CMK (cell line): Measurements from ENCODE around the gene HIC2.
"Not testable (repeated sequence)": the region's sequence is repeated elsewhere in the genome, so short reads cannot be mapped to it uniquely, and the experiment has no call there.

ENCODE experiments used
- DNase-seq: peaks from one replicate; pipeline ENCODE4 v3.0.0-alpha.2; 2010; ENCODE audit warnings: low read depth

Gene HIC2

GRCh38 chr22:21450858-21451353 is 33.7 kb downstream of the HIC2 start:
- DNase-seq: no peak

GRCh38 chr22:21451545-21452520 is 34.7 kb downstream of the HIC2 start:
- DNase-seq: no peak

- not testable (repeated sequence) for DNase-seq
Observed at GRCh38 chr22:21452666-21453065, 35.5 kb downstream of the HIC2 start.

- not testable (repeated sequence) for DNase-seq
Observed at GRCh38 chr22:21454998-21455333, 37.8 kb downstream of the HIC2 start.

- DNase-seq: no peak
Observed at GRCh38 chr22:21455334-21456089, 38.3 kb downstream of the HIC2 start.

DNA sequence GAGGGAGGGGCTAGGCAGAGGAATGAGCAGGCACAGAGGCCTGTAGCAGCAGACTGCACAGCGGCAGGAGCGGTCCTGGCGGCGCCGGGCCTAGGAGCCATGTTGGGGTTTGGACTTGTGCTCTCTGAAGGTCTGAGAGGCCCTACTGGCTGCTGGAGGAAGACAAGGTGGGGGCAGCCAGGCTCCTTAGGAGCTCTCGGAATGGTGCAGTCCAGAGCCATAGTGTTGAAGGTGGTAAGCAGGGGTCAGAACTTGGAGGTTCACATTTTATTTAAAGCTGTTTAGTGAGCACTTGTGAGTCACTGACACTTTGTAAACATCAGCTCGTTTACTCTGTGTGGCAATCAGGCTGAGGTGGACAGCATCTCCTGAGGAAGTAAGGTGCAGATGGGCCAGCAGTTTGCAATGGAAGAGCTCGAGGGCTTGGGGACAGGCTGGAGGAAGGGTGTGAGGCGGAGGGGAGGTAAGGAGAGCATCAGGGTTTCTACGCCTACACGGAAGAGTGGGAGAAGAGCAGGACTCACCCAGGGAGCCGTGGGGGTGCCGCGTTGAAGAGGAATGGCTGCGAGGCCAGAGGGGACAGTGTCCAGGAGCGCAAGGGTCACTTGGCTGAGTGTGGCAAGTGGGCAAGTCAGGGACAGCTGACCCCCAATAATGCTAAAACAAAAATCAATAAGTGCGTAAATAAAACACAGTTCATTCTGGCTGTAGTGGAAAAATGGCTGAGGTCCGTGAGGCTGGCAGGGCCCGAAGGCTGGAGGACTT is 40.0 kb downstream of the HIC2 start:
- no peak for DNase-seq

GRCh38 chr22:21462672-21463071 is 45.5 kb downstream of the HIC2 start:
- DNase-seq: not testable (repeated sequence)

DNA sequence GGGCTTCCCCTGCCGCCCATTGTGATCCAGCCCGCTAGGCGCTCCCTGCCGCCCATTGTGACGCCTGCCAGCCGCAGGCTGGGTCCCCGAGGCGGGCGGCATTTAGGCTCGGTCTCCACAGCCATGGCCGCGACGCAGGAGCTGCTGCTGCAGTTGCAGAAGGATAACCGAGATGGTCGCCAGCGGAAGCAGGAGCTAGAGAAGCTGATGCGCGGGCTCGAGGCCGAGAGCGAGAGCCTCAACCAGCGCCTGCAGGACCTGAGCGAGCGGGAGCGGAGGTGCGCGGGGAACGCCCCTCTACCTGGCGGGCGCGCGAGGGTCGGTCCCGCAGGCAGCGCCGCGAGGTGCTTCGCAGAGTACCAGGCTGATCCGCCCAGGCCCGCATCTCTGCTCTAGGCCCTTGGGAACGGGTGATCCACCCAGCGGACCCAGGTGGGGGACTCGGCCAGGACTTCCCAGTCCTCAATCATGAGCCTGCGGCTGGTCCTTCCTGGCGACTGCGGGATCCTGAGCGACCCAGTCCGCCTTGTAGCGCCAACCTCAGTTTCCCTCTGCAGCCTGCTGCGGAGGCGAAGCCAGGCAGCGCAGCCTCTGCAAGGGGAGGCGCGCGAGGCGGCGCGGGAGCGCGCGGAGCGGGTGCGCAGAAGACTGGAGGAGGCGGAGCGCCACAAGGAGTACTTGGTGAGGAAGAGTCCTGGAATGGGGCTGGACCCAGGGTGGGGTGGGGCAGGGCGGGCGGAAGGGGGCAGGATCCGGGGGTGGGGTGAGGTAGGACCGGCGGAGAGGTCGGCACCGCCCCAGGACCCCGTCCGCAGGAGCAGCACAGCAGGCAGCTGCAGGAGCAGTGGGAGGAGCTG is 50.4 kb downstream of the HIC2 start, which contains the start of gene TMEM191C:
Gene TMEM191C (plus strand): TSS at position 51 of the 857 bp plus-strand sequence. CDS start 73 bp downstream, at position 124.
- not testable (repeated sequence) for DNase-seq

- DNase-seq: peak; percentile 56
Observed at GRCh38 chr22:21468194-21469096, 51.3 kb downstream of the HIC2 start.

DNA sequence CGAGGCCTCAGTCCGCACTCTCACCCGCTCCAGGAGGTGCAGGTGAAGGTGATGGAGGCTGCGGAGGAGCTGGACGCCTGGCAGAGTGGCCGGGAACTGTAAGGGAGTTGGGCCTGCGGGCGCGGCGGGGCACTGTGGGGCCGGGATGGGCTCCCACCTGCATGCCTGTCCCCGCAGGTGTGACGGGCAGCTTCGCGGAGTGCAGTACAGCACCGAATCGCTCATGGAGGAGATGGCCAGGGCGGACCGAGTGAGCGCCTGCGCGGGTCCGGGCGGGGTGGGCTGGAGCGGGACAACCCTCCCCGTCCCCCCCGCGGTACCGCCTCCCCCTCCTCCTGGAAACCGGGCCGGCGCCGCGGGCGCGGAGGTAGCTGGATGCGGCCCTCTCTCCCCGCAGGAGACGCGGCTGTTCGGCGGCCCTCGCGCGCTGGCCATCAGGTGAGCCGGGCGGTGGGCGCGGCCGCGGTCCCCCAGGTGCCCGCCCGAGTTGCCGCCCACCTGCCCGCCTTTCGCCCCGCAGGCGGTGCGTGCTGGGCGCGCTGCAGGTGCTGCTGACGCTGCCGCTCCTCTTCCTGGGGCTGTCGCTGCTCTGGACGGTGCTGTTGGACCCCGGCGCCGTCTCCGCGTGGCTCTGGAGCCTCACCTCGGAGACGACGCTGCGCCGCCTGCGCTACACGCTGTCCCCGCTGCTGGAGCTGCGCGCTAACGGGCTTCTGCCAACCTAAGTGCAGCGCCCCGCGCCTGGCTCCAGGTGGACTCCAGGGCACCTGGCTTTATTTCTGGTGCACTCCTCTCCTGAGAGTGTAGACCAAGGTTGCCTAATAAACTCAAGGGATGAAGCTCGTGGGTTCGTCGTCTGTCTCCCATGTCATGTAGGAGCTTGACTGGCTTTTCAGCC is 52.2 kb downstream of the HIC2 start:
- not testable (repeated sequence) for DNase-seq

DNA sequence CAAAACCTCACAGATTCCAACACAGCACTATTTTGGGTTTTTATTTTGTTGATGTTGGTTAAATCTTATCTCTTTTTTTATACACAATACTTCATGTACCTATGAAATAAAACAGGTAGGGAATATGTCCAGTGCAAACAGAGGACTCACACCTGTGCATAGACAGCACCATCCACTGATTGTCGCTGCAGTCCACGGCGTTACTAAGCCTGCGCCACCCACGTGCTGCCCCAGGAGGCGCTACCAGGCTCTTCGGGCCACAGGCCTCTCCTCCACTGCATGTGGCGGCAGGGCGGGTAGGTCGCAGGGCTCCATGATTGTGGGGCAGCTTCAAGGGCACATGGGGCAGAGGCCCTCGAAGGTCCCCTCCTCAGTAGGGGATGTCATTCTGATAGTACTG is 55.8 kb downstream of the HIC2 start:
- not testable (repeated sequence) for DNase-seq

DNA sequence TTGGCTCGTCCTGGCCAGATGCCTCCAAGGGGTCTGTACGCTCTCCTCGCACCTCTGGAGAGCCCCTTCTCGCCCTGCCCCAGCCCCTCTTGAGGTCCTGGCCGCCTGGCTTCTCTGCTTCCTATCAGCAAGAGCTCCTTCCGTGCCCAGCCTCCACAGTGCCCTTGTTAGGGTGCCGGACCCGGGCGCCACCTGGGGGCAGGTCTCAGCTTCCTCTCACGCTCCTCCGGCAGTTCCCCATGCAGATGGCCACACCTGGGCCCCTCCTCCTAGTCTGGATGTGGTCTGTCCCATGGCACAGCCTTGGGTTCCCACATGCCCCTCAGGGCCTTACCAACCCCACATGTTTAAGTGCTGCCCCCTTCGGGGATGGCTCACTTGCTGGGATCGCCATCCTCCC is 56.5 kb downstream of the HIC2 start:
- not testable (repeated sequence) for DNase-seq

DNA sequence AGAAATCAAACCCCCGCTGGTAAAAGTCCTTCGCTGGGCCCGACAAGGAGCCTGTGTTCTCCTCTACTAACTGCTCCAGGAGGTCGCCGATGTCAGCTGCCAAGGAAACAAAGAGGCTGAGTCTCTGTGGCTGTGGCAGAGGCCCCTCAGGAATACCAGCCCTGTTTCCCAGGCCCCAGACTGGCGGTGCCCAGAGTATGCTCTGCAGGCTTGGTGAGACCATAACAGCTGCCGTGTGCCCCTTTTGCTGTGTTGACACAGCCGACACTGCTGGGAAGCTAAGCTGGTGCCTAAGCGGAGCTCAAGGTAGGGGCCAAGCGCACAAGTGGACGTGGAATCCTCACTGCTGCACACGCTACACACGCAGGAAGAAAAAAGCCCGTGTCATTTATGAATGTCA is 66.9 kb downstream of the HIC2 start:
- not testable (repeated sequence) for DNase-seq

DNA sequence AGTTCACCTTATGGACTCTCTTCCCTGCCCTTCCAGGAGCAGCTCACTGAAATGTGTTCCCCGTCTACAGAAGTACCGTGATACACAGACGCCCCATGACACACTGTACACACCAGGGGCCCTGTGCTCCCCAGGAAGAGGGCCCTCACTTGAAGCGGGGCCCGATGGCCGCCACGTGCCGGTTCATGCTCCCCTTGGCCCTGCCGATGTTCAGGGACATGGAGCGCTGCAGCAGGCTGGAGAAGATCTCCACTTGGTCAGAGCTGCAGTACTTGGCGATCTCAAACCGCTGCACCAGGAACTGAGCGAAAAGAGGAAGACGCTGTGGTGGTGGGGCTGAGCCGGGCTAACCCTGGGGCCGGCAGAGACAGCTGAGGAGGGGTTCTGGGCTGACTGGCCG is 70.6 kb downstream of the HIC2 start:
- DNase-seq: not testable (repeated sequence)

GRCh38 chr22:21489149-21489680 is 72.0 kb downstream of the HIC2 start:
- not testable (repeated sequence) for DNase-seq

DNA sequence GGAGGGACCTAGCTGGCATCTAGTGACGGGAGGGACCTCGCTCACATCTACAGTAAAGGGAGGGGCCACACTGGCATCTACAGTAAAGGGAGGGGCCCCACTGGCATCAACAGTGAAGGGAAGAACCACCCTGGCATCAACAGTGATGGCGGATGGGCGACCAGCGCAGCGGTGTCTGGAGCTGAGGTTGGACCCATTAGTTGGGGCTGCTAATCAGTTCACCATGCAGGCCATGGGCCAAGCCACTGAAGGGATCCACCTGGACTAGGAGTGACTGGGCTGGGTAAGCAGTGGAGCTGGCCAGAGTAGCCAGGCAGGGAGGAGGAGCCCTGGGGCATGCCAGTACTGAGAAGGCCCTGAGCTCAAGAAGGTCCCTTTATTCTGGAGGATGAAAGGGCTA is 73.4 kb downstream of the HIC2 start:
- DNase-seq: not testable (repeated sequence)

DNA sequence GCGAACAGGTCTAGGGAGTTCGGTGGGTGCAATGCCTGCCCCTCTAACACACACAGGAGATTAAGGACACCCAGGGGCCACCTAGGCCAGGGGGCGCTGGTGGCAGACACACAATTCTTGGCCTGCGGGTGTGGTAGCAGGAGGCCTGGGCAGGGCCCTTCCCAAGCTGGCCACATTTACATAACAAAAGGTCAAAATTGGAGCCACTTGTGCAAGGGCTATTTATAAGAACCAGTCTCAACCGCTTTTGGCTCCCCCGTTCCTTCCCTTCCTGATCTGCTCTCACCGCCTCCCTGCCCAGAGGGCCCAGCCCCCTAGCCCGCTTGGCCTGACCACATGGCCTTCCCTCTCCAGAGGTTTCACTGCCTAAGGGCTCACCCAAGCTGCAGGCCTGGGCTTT is 75.1 kb downstream of the HIC2 start:
- DNase-seq: not testable (repeated sequence)
